Breast epithelium (tissue), 4 donors: Measurements from ENCODE around the gene ARHGEF10L. TPM values are rescaled to one million over a fixed set of nuclear protein-coding genes. Genes with fewer than 3 reads are reported as not detected.

Experiments
- DNase-seq, 2 donors: peaks; one replicate each; pipeline ENCODE4 v3.0.0-alpha.2; 2019; ENCODE audit warnings: low spot score in 2 of 2
- H3K27ac ChIP-seq, 2 donors: fragments of 200-600 bp; sonication (generic) in 1 of 2; one replicate each; pipeline ENCODE4 v1.5.1; 2016 to 2019; ENCODE audit warnings: mild to moderate bottlenecking in 1 of 2
- H3K27me3 ChIP-seq, 2 donors: fragments of 200-600 bp; sonication (generic) in 1 of 2; one replicate each; pipeline versions ENCODE4 v1.5.1 to v1.6.0; 2017 to 2019; ENCODE audit warnings: control low read depth in 1 of 2, mild to moderate bottlenecking in 1 of 2
- H3K36me3 ChIP-seq: fragments of 200-600 bp; one replicate; pipeline ENCODE4 v1.5.1; 2019
- H3K4me1 ChIP-seq, 2 donors: fragments of 200-600 bp; sonication (generic); one replicate each; pipeline ENCODE4 v1.5.1; 2016 to 2019; ENCODE audit warnings: control low read depth in 1 of 2
- H3K4me3 ChIP-seq, 3 donors: fragments of 200-600 bp; sonication (generic); 1 replicate in 2 of 3; 2 replicates in 1 of 3; pipeline ENCODE4 v1.5.1; 2016 to 2019; ENCODE audit warnings: mild to moderate bottlenecking in 3 of 3, moderate library complexity in 2 of 3
- H3K9me3 ChIP-seq, 2 donors: fragments of 200-600 bp; sonication (generic) in 1 of 2; one replicate each; pipeline ENCODE4 v1.5.1; 2016 to 2019; ENCODE audit warnings: control low read depth in 1 of 2
- CTCF ChIP-seq, 3 donors: fragments of 450-650 bp; IDR thresholded peaks; one replicate each; pipeline ENCODE4 v1.5.1; 2016 to 2017; ENCODE audit warnings: antibody characterized with exemption in 3 of 3, mild to moderate bottlenecking in 3 of 3, moderate library complexity in 3 of 3
- POLR2A ChIP-seq: fragments of 450-650 bp; IDR thresholded peaks from one replicate; pipeline ENCODE4 v1.6.1; 2016; ENCODE audit warnings: antibody characterized with exemption, mild to moderate bottlenecking, moderate library complexity
- POLR2AphosphoS5 ChIP-seq, 3 donors: sonication (generic); formaldehyde crosslinking; IDR thresholded peaks; one replicate each; pipeline ENCODE4 v1.6.1; 2017; ENCODE audit warnings: antibody characterized with exemption in 3 of 3
- intact Hi-C: fragments of 100-400 bp; cut with DNase I; formaldehyde crosslinking; loops from one replicate; pipeline ENCODE4 v1.15.1; 2023; ENCODE audit warnings: low total_unique reads
- total RNA-seq, 3 donors: library from RNA; depleted of rRNA; stranded (reverse); fragments of >200 nt; gene quantifications; one replicate each; pipeline ENCODE4 v1.1.0, GENCODE V29; 2016

ARHGEF10L gene
- total RNA-seq, 3 donors from 2014 or later: 36.7 to 51.4 (median 49.8) TPM

GRCh38 chr1:17709981-17710380 lies 170.5 kb downstream of the ARHGEF10L start:
- H3K27ac ChIP-seq: no peak overlapping the region

GRCh38 chr1:17710889-17711576 lies 171.5 kb downstream of the ARHGEF10L start:
- TF ChIP-seq POLR2AphosphoS5 (IDR thresholded peaks at IDR 0.05) (no peak), CTCF (IDR thresholded peaks at IDR 0.05) (no peak), POLR2A (no peak)
- no peak overlapping the region for H3K27ac ChIP-seq
- intact Hi-C loops: no loop called here

More at GRCh38 chr1:17709981-17710380, 170.5 kb downstream of the ARHGEF10L start:
- no peak for DNase-seq
- H3K27me3 ChIP-seq: no peaks in the 10 kb centered on the region
- TF ChIP-seq POLR2A (no peak), POLR2AphosphoS5 (IDR thresholded peaks at IDR 0.05) (no peak), CTCF (IDR thresholded peaks at IDR 0.05) (no peak)
- H3K4me3 ChIP-seq: no peak overlapping the region
- intact Hi-C loops: no loop called here
- no peaks in the 10 kb centered on the region for H3K36me3 ChIP-seq
- H3K4me1 ChIP-seq: no peaks in the 10 kb centered on the region
- peaks cover 0 to 8% of the 10 kb centered on the region in 2 donors for H3K9me3 ChIP-seq

GRCh38 chr1:17711577-17711910 lies 172.0 kb downstream of the ARHGEF10L start:
- Histone ChIP-seq H3K36me3 (no peaks in the 10 kb centered on the region), H3K9me3 (peaks cover 0 to 8% of the 10 kb centered on the region in 2 donors), H3K4me1 (no peaks in the 10 kb centered on the region), H3K27ac (no peak overlapping the region), H3K27me3 (peaks cover 0 to 6% of the 10 kb centered on the region in 2 donors), H3K4me3 (no peak overlapping the region)
- TF ChIP-seq POLR2AphosphoS5 (IDR thresholded peaks at IDR 0.05) (no peak), CTCF (IDR thresholded peaks at IDR 0.05) (no peak), POLR2A (no peak)
- intact Hi-C loops: no loop called here
- no peak for DNase-seq

More at GRCh38 chr1:17710889-17711576, 171.5 kb downstream of the ARHGEF10L start:
- peaks cover 0 to 6% of the 10 kb centered on the region in 2 donors for H3K27me3 ChIP-seq
- H3K36me3 ChIP-seq: no peaks in the 10 kb centered on the region
- DNase-seq: no peak
- no peaks in the 10 kb centered on the region for H3K4me1 ChIP-seq
- no peak overlapping the region for H3K4me3 ChIP-seq
- peaks cover 0 to 8% of the 10 kb centered on the region in 2 donors for H3K9me3 ChIP-seq

GRCh38 chr1:17711941-17712340 lies 172.4 kb downstream of the ARHGEF10L start:
- intact Hi-C loops: no loop called here
- no peak overlapping the region for H3K27ac ChIP-seq
- TF ChIP-seq CTCF (IDR thresholded peaks at IDR 0.05): no peak
- TF ChIP-seq POLR2AphosphoS5 (IDR thresholded peaks at IDR 0.05): no peak
- TF ChIP-seq POLR2A: no peak
- no peak overlapping the region for H3K4me3 ChIP-seq
- H3K36me3 ChIP-seq: no peaks in the 10 kb centered on the region
- H3K9me3 ChIP-seq: peaks cover 0 to 8% of the 10 kb centered on the region in 2 donors
- DNase-seq: no peak
- no peaks in the 10 kb centered on the region for H3K4me1 ChIP-seq
- H3K27me3 ChIP-seq: peaks cover 0 to 6% of the 10 kb centered on the region in 2 donors

- peaks cover 0 to 8% of the 10 kb centered on the region in 2 donors for H3K9me3 ChIP-seq
- H3K27me3 ChIP-seq: peaks cover 0 to 6% of the 10 kb centered on the region in 2 donors
- no peaks in the 10 kb centered on the region for H3K36me3 ChIP-seq
- H3K4me3 ChIP-seq: no peak overlapping the region
- intact Hi-C loops: no loop called here
- H3K4me1 ChIP-seq: no peaks in the 10 kb centered on the region
- TF ChIP-seq POLR2A: no peak
- TF ChIP-seq CTCF (IDR thresholded peaks at IDR 0.05): no peak
- TF ChIP-seq POLR2AphosphoS5 (IDR thresholded peaks at IDR 0.05): no peak
- no peak overlapping the region for H3K27ac ChIP-seq
- DNase-seq: no peak
These were observed 174.5 kb downstream of the ARHGEF10L start for GRCh38 chr1:17713993-17714392.
